ENCODE measurements around the gene MCMBP.

Gene MCMBP

GRCh38 chr10:119845656-119846055 lies 27.0 kb downstream of the MCMBP start:
- Histone ChIP-seq H3K4me1 (ENCODE audit: low read depth, poor library complexity, severe bottlenecking) (peaks cover 16% of the 10 kb centered on the region), H4K20me1 (ENCODE audit: insufficient read depth) (no peaks in the 10 kb centered on the region), H3K9ac (no peak overlapping the region), H3K27ac (no peak overlapping the region), H3K79me2 (ENCODE audit: insufficient read depth, low read depth) (no peaks in the 10 kb centered on the region), H2AFZ (ENCODE audit: low read depth) (no peak overlapping the region), H3K4me3 (IDR thresholded peaks at IDR 0.05; ENCODE audit: insufficient read depth, low read depth, low read length) (no peak overlapping the region), H3K27me3 (ENCODE audit: insufficient read depth, low read depth) (no peaks in the 10 kb centered on the region), H3K36me3 (ENCODE audit: insufficient read depth) (peaks cover 13% of the 10 kb centered on the region; the same call in 1 of the 2 replicates), H3K4me2 (no peak overlapping the region)
- TF ChIP-seq CTCF (conservative IDR thresholded peaks at IDR 0.05; ENCODE audit: low read depth, low read length): no peak

- H2AFZ ChIP-seq (ENCODE audit: low read depth): no peak overlapping the region
- H3K27ac ChIP-seq: peak overlapping the region; percentile 88
- no peak overlapping the region for H3K4me3 ChIP-seq (IDR thresholded peaks at IDR 0.05; ENCODE audit: insufficient read depth, low read depth, low read length)
- H3K4me1 ChIP-seq (ENCODE audit: low read depth, poor library complexity, severe bottlenecking): peaks cover 63% of the 10 kb centered on the region
- no peaks in the 10 kb centered on the region for H4K20me1 ChIP-seq (ENCODE audit: insufficient read depth)
- no peaks in the 10 kb centered on the region for H3K79me2 ChIP-seq (ENCODE audit: insufficient read depth, low read depth)
- no peaks in the 10 kb centered on the region for H3K27me3 ChIP-seq (ENCODE audit: insufficient read depth, low read depth)
- H3K36me3 ChIP-seq (ENCODE audit: insufficient read depth): peaks cover 25% of the 10 kb centered on the region
- H3K9ac ChIP-seq: no peak overlapping the region
- TF ChIP-seq CTCF (conservative IDR thresholded peaks at IDR 0.05; ENCODE audit: low read depth, low read length): no peak
- H3K4me2 ChIP-seq: peak overlapping the region; percentile 41
These were observed 38.5 kb downstream of the MCMBP start for GRCh38 chr10:119834188-119834587.

- Histone ChIP-seq H3K27me3 (ENCODE audit: insufficient read depth, low read depth) (no peaks in the 10 kb centered on the region), H3K79me2 (ENCODE audit: insufficient read depth, low read depth) (no peaks in the 10 kb centered on the region), H3K36me3 (ENCODE audit: insufficient read depth) (peaks cover 15% of the 10 kb centered on the region), H3K4me2 (no peak overlapping the region; the same call in 1 of the 2 replicates), H2AFZ (ENCODE audit: low read depth) (no peak overlapping the region), H3K4me1 (ENCODE audit: low read depth, poor library complexity, severe bottlenecking) (peaks cover 51% of the 10 kb centered on the region), H3K9ac (no peak overlapping the region), H3K4me3 (IDR thresholded peaks at IDR 0.05; ENCODE audit: insufficient read depth, low read depth, low read length) (no peak overlapping the region), H4K20me1 (ENCODE audit: insufficient read depth) (no peaks in the 10 kb centered on the region), H3K27ac (no peak overlapping the region)
- no peak for TF ChIP-seq CTCF (conservative IDR thresholded peaks at IDR 0.05; ENCODE audit: low read depth, low read length)
These were observed 39.7 kb downstream of the MCMBP start for GRCh38 chr10:119832951-119833350.

GRCh38 chr10:119831656-119832055 lies 41.0 kb downstream of the MCMBP start:
- Histone ChIP-seq H3K36me3 (ENCODE audit: insufficient read depth) (peaks cover 15% of the 10 kb centered on the region), H3K4me1 (ENCODE audit: low read depth, poor library complexity, severe bottlenecking) (peaks cover 38% of the 10 kb centered on the region), H2AFZ (ENCODE audit: low read depth) (no peak overlapping the region), H3K4me2 (no peak overlapping the region), H3K27me3 (ENCODE audit: insufficient read depth, low read depth) (no peaks in the 10 kb centered on the region), H3K27ac (no peak overlapping the region), H3K79me2 (ENCODE audit: insufficient read depth, low read depth) (no peaks in the 10 kb centered on the region), H3K4me3 (IDR thresholded peaks at IDR 0.05; ENCODE audit: insufficient read depth, low read depth, low read length) (no peak overlapping the region), H4K20me1 (ENCODE audit: insufficient read depth) (no peaks in the 10 kb centered on the region), H3K9ac (no peak overlapping the region)
- no peak for TF ChIP-seq CTCF (conservative IDR thresholded peaks at IDR 0.05; ENCODE audit: low read depth, low read length)

All from KMS-11 (cell line).